Testis (tissue), 3 donors: ENCODE results near the gene TBX1. TPM values are rescaled to one million over a fixed set of nuclear protein-coding genes. Genes with fewer than 3 reads are reported as not detected.

Experiments
- DNase-seq: peaks from one replicate; pipeline ENCODE4 v3.0.0-alpha.2; 2019
- H3K27ac ChIP-seq, 2 donors: fragments of 200-600 bp; sonication (generic); one replicate each; pipeline ENCODE4 v1.5.1; 2019
- H3K27me3 ChIP-seq: fragments of 200-600 bp; sonication (generic); one replicate; pipeline ENCODE4 v1.5.1; 2019
- H3K36me3 ChIP-seq: fragments of 200-600 bp; sonication (generic); one replicate; pipeline ENCODE4 v1.5.1; 2017; ENCODE audit warnings: low read depth; ENCODE audit errors: missing control alignments
- H3K4me1 ChIP-seq: fragments of 200-600 bp; sonication (generic); one replicate; pipeline ENCODE4 v1.5.1; 2019
- H3K4me3 ChIP-seq, 2 donors: fragments of 200-600 bp; sonication (generic); one replicate each; pipeline ENCODE4 v1.5.1; 2017 to 2019
- H3K9me3 ChIP-seq: fragments of 200-600 bp; sonication (generic); one replicate; pipeline ENCODE4 v1.5.1; 2017
- POLR2A ChIP-seq: fragments of 450-650 bp; IDR thresholded peaks from one replicate; pipeline ENCODE4 v1.6.1; 2017; ENCODE audit warnings: antibody characterized with exemption, mild to moderate bottlenecking, moderate library complexity
- WGBS, 2 donors: methylation state at CpG; one replicate each; pipeline ENCODE4 v1.1.5; 2018; 5-methylcytosine and 5-hydroxymethylcytosine counted together
- intact Hi-C: fragments of 100-400 bp; cut with DNase I; formaldehyde crosslinking; loops from one replicate; pipeline ENCODE4 v1.15.1; 2023; ENCODE audit warnings: low total_unique reads
- polyA plus RNA-seq: library from polyadenylated mRNA; stranded (reverse); fragments of 350-450 nt; fragmentation: Illumina TruSeq; extraction: RNeasy Lipid Tissue Mini Kit (QIAGEN cat#74804); gene quantifications from one replicate; pipeline ENCODE4 v1.2.3, GENCODE V29; 2014; ENCODE audit warnings: low read depth, low replicate concordance; ENCODE audit not compliant: insufficient read depth
- total RNA-seq, 2 donors: library from RNA; depleted of rRNA; stranded (reverse); fragments of >200 nt; gene quantifications; one replicate each; pipeline ENCODE4 v1.2.3, GENCODE V29; 2016
- TF ChIP-seq, protein P1 (sequence below), 3 experiments: fragments of 450-650 bp in 2 of 3; fragments of 200-600 bp in 1 of 3; sonication (generic) in 1 of 3; IDR thresholded peaks; one replicate each; pipeline ENCODE4 v1.5.1; 2016 to 2019; ENCODE audit warnings: antibody characterized with exemption in 3 of 3, mild to moderate bottlenecking in 2 of 3, moderate library complexity in 1 of 3

TBX1 gene
- total and polyA plus RNA-seq, 3 donors from 2014 or later, result 18.1 to 43.4 (median 23.3) TPM

DNA sequence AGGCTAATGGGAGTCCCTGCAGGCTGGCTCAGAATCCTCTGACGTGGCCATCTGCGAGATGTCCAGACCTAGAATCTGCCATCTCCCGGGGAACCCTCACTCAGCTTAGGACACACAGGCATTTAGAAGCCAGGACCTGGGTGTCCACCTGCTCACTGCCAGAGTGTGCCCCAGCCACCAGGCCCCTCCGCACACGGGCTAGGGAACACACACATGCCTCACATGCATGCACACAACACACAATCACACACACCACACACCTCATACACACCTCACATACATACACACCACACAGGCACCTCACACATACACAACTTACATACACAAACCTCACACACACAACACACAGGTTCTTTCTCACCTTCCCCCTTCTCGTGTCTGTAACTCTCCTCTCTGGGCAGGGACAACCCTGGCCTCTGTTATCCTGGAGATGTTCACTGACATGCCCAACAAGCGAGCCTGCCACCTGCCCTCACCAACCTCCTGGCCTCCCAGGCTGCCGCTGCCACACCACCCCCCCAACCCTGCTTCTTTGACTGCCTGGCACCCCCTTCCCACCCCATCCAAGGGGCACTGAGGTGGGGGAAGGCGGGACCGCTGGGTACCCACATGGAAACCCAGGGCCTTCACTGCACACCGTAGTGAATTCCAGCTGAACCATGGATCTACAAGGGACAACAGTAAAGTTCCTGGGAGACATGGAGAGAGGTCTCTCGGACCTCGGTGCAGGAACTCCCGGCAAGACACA, 56.0 kb downstream of the TBX1 start:
- TF ChIP-seq, protein P1, sequence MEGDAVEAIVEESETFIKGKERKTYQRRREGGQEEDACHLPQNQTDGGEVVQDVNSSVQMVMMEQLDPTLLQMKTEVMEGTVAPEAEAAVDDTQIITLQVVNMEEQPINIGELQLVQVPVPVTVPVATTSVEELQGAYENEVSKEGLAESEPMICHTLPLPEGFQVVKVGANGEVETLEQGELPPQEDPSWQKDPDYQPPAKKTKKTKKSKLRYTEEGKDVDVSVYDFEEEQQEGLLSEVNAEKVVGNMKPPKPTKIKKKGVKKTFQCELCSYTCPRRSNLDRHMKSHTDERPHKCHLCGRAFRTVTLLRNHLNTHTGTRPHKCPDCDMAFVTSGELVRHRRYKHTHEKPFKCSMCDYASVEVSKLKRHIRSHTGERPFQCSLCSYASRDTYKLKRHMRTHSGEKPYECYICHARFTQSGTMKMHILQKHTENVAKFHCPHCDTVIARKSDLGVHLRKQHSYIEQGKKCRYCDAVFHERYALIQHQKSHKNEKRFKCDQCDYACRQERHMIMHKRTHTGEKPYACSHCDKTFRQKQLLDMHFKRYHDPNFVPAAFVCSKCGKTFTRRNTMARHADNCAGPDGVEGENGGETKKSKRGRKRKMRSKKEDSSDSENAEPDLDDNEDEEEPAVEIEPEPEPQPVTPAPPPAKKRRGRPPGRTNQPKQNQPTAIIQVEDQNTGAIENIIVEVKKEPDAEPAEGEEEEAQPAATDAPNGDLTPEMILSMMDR (IDR thresholded peaks at IDR 0.05), result no peak
- TF ChIP-seq POLR2A, result no peak
- Histone ChIP-seq H3K27ac (no peak overlapping the region), H3K4me3 (no peak overlapping the region), H3K4me1 (peaks cover 10% of the 10 kb centered on the region), H3K36me3 (no peaks in the 10 kb centered on the region), H3K27me3 (no peaks in the 10 kb centered on the region), H3K9me3 (no peaks in the 10 kb centered on the region)
- intact Hi-C loops, result no loop called here
- DNase-seq, result peak; percentile 8
- WGBS, 2 donors, result 93 to 94% methylated on average over 12 to 14 of the region's 14 CpGs

Other genes starting within 250 kb of the TBX1 start
- 10 to 100 TPM; 29.2 to 42.0 TPM for gene CLDN5, start 236.4 kb upstream of the TBX1 start, total RNA-seq
- 10.4 TPM for gene CLDN5, start 236.4 kb upstream of the TBX1 start, polyA plus RNA-seq
- 10 to 100 TPM; 68.9 to 89.3 TPM for gene SEPTIN5, start 46.3 kb upstream of the TBX1 start, total RNA-seq
- 33.9 TPM for gene SEPTIN5, start 46.3 kb upstream of the TBX1 start, polyA plus RNA-seq
- 10 to 100 TPM; 28.0 to 65.1 TPM for gene GP1BB, start 37.2 kb upstream of the TBX1 start, total RNA-seq
- gene GP1BB, start 37.2 kb upstream of the TBX1 start, polyA plus RNA-seq, result not detected
- gene GNB1L, start 94.1 kb downstream of the TBX1 start, total RNA-seq, result 1 to 10 TPM; 5.5 to 6.9 TPM
- gene GNB1L, start 94.1 kb downstream of the TBX1 start, polyA plus RNA-seq, result 6.0 TPM
- 10 to 100 TPM; 11.0 to 14.7 TPM for gene RTL10, start 94.1 kb downstream of the TBX1 start, total RNA-seq
- 10.9 TPM for gene RTL10, start 94.1 kb downstream of the TBX1 start, polyA plus RNA-seq
- 100 to 1,000 TPM; 278 to 427 TPM for gene COMT, start 181.0 kb downstream of the TBX1 start, total RNA-seq
- 147 TPM for gene COMT, start 181.0 kb downstream of the TBX1 start, polyA plus RNA-seq
- 10 to 100 TPM; 36.6 to 49.9 TPM for gene TXNRD2, start 181.0 kb downstream of the TBX1 start, total RNA-seq
- 28.7 TPM for gene TXNRD2, start 181.0 kb downstream of the TBX1 start, polyA plus RNA-seq